Endothelial cell (in vitro differentiated cells): ENCODE data around the gene KCNJ18. TPM values are rescaled to one million over a fixed set of nuclear protein-coding genes. Genes with fewer than 3 reads are reported as not detected.
A peak's percentile ranks its signal among the peaks of the same experiment; 100 is the strongest.
"Not testable (repeated sequence)": the region's sequence is repeated elsewhere in the genome, so short reads cannot be mapped to it uniquely, and the experiment has no call there.

Source experiments
- DNase-seq: peaks from one replicate; pipeline ENCODE4 v3.0.0; 2021; ENCODE audit warnings: low spot score
- H3K27ac Mint-ChIP-seq: one replicate; pipeline ENCODE4 v1.8.0; 2021; ENCODE audit warnings: mixed read lengths, inconsistent platforms; ENCODE audit not compliant: unreplicated experiment
- H3K27me3 Mint-ChIP-seq: one replicate; pipeline ENCODE4 v1.8.0; 2021; ENCODE audit warnings: mild to moderate bottlenecking, moderate library complexity, mixed read lengths, inconsistent platforms; ENCODE audit not compliant: unreplicated experiment
- H3K36me3 Mint-ChIP-seq: one replicate; pipeline ENCODE4 v1.8.0; 2021; ENCODE audit warnings: mild to moderate bottlenecking, low read depth, mixed read lengths, inconsistent platforms; ENCODE audit not compliant: unreplicated experiment
- H3K4me1 Mint-ChIP-seq: one replicate; pipeline ENCODE4 v1.8.0; 2021; ENCODE audit warnings: mild to moderate bottlenecking, mixed read lengths, inconsistent platforms; ENCODE audit not compliant: unreplicated experiment
- H3K4me3 Mint-ChIP-seq: one replicate; pipeline ENCODE4 v1.8.0; 2021; ENCODE audit warnings: mild to moderate bottlenecking, mixed read lengths, inconsistent platforms; ENCODE audit not compliant: unreplicated experiment
- H3K9me3 Mint-ChIP-seq: one replicate; pipeline ENCODE4 v1.8.0; 2021; ENCODE audit warnings: mixed read lengths, inconsistent platforms; ENCODE audit not compliant: unreplicated experiment
- total RNA-seq: library from RNA; stranded (reverse); fragmentation: NEBNext Ultra II Directional; extraction: Animal tissue kit (Norgen Biotek cat#: 25700); gene quantifications from one replicate; pipeline ENCODE4 v1.2.1, GENCODE V29; 2021; ENCODE audit not compliant: unreplicated experiment

The KCNJ18 gene
- total RNA-seq, 1 donor from 2014 or later = not detected

DNA sequence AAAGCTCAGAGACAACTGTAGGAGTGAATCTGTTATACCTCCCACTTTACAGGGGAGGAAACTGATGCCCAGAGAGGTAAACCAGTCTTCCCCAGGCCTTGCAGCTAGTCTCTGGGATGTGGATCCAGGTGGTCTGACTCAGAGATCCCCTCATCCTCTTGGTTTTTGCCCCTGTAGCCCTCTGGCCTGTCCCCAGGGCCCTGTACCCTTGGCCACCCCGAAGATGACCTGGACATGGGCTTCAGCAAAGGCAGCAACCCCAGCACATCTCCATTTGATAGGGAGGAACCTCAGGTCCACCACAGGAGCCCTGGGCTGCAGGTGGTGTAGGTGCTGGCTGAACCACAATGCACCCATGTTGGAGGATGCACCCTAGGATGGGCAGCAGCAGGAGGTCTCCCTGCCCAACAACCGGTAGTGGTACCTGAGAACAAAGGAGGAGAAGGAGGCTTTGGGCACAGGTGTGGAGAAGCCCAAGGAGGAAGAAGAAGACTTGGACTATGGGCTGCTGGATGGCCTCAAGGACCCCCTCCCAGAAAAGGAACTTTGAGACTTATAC lies 26.3 kb upstream of the KCNJ18 start:
- Mint-ChIP-seq H3K9me3 (peaks cover 30% of the 10 kb centered on the region), H3K36me3 (peaks cover 19% of the 10 kb centered on the region), H3K27me3 (peaks cover 22% of the 10 kb centered on the region)
- DNase-seq, H3K27ac Mint-ChIP-seq, H3K4me3 Mint-ChIP-seq, H3K4me1 Mint-ChIP-seq: not testable (repeated sequence)

DNA sequence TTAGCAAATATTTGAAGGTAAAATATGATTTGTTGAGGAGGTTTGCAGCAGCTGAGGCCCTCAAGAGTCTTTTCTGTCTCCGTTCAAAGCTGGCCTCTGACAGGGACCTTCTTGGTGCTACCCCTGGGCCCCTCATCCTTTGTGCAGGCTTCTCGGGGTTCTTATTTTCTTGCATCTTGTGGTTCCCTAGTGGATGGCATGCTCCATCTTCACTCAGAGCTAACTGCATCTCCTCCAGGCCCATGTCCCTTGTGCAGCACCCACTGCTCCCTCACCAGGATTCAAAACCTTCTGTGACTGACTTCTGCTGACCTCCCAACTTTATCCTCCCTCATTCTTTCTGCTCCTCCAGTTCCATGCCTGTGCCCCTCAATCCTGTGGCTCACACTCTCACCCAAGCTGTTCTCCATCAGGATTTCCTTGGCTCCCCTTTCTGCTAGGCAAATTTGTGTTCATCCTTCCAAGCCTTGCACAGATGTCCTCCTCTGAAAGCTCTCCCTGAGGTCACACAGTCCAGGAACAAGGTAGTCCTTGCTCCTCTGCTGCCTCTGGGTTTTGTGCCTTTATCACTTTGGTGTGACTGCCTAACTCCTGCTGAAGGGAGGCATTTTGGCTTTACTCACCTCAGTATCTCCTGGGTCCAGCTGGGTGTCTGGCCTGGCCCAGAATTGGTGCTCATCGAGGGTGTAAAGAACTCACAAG lies 25.5 kb upstream of the KCNJ18 start:
- Mint-ChIP-seq H3K4me3 (peak overlapping the region; percentile 1), H3K36me3 (peaks cover 21% of the 10 kb centered on the region), H3K9me3 (peaks cover 35% of the 10 kb centered on the region), H3K27me3 (peaks cover 24% of the 10 kb centered on the region)
- not testable (repeated sequence) for H3K4me1 Mint-ChIP-seq, H3K27ac Mint-ChIP-seq, DNase-seq

DNA sequence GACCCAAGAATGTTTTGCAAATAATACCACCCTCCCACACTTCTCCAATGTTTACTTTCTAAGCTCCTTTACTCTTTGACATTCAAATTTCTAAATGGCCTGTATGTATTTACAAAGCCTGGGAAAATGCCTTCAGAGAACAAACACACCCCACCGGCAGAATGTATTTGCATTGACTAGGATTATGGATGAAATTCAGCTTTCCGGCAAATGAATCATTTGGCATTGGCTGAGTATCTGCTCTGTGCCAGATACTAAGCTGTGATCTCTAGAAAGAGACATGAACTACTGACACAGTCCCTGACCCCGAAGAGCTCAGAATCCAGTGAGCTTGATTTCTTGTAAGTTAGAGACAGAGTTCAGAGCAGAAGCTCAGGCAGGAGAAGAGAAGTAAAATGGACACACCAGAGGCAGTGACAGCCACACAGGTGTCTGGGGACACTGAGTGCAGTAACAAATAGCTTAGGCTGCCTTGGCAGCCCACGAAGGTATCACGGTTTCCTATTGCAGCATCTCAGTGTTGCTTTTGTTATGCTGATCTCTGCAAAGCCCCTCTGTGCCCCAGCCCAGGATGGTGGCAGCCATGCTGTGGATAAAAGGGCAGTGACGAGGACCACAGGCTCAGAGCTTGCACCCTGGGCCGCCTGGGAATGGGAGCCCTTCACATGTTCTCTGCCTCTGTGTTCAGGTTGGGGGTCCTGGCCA lies 24.8 kb upstream of the KCNJ18 start:
- H3K27ac Mint-ChIP-seq, DNase-seq, H3K4me3 Mint-ChIP-seq, H3K4me1 Mint-ChIP-seq: not testable (repeated sequence)
- peaks cover 24% of the 10 kb centered on the region for H3K27me3 Mint-ChIP-seq
- peaks cover 21% of the 10 kb centered on the region for H3K36me3 Mint-ChIP-seq
- peaks cover 36% of the 10 kb centered on the region for H3K9me3 Mint-ChIP-seq

DNA sequence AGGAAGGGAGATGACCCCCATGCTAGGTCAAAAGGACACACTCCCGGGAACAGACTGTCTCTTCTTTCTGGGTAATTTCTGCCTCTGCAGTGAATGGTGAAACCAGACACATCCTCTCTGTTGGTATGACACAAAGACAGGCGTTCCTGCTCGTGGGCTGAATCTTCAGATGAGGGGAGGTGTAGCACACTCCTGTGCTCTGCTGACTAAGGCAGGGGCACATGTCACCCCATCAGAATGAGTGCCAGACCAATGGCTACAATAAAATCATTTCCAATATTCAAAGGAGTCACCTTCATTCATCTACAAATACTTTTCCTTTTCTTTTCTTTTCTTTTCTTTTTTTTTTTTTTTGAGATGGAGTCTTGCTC lies 24.2 kb upstream of the KCNJ18 start:
- not testable (repeated sequence) for H3K4me3 Mint-ChIP-seq, DNase-seq, H3K4me1 Mint-ChIP-seq, H3K27ac Mint-ChIP-seq
- H3K36me3 Mint-ChIP-seq = peaks cover 21% of the 10 kb centered on the region
- peaks cover 24% of the 10 kb centered on the region for H3K27me3 Mint-ChIP-seq
- H3K9me3 Mint-ChIP-seq = peaks cover 38% of the 10 kb centered on the region

GRCh38 chr17:21668746-21669508 lies 23.4 kb upstream of the KCNJ18 start:
- H3K27ac Mint-ChIP-seq = not testable (repeated sequence)
- H3K9me3 Mint-ChIP-seq = peaks cover 42% of the 10 kb centered on the region

GRCh38 chr17:21669616-21670360 lies 22.5 kb upstream of the KCNJ18 start:
- H3K9me3 Mint-ChIP-seq = peaks cover 47% of the 10 kb centered on the region
- H3K36me3 Mint-ChIP-seq = peaks cover 23% of the 10 kb centered on the region
- not testable (repeated sequence) for DNase-seq, H3K4me1 Mint-ChIP-seq, H3K4me3 Mint-ChIP-seq, H3K27ac Mint-ChIP-seq
- peaks cover 24% of the 10 kb centered on the region for H3K27me3 Mint-ChIP-seq

More at GRCh38 chr17:21668746-21669508, 23.4 kb upstream of the KCNJ18 start:
- peaks cover 21% of the 10 kb centered on the region for H3K27me3 Mint-ChIP-seq
- not testable (repeated sequence) for DNase-seq, H3K4me1 Mint-ChIP-seq, H3K4me3 Mint-ChIP-seq
- peaks cover 24% of the 10 kb centered on the region for H3K36me3 Mint-ChIP-seq

GRCh38 chr17:21670361-21671155 lies 21.8 kb upstream of the KCNJ18 start:
- H3K4me3 Mint-ChIP-seq, H3K4me1 Mint-ChIP-seq, DNase-seq, H3K27ac Mint-ChIP-seq: not testable (repeated sequence)
- Mint-ChIP-seq H3K36me3 (peaks cover 27% of the 10 kb centered on the region), H3K9me3 (peaks cover 46% of the 10 kb centered on the region), H3K27me3 (peaks cover 29% of the 10 kb centered on the region)

DNA sequence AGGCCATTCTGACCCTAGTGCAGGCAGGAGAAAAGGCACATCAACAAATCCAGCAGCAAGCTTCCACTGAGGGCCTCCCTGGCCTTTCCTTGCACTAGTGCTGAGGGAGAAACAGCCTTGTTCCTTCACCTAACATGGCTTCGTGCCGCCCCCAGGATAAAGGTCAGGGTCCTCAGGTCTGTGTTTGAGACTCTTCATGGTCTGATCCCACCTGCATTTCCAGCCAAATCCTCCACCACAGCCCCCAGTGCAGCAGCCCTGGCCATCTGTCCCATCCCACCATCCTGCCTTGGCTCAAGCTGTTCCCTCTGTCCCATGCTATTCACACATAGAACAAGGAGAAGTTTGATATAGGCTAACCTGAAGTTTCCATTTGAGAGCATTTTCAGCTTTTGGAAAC lies 20.9 kb upstream of the KCNJ18 start:
- peak overlapping the region; percentile 76 for H3K27ac Mint-ChIP-seq
- not testable (repeated sequence) for H3K4me3 Mint-ChIP-seq, DNase-seq, H3K4me1 Mint-ChIP-seq
- H3K36me3 Mint-ChIP-seq = peaks cover 29% of the 10 kb centered on the region
- peaks cover 33% of the 10 kb centered on the region for H3K27me3 Mint-ChIP-seq
- H3K9me3 Mint-ChIP-seq = peaks cover 47% of the 10 kb centered on the region

- peaks cover 30% of the 10 kb centered on the region for H3K27me3 Mint-ChIP-seq
- H3K9me3 Mint-ChIP-seq = peaks cover 47% of the 10 kb centered on the region
- not testable (repeated sequence) for H3K4me1 Mint-ChIP-seq, H3K4me3 Mint-ChIP-seq, DNase-seq
- peaks cover 29% of the 10 kb centered on the region for H3K36me3 Mint-ChIP-seq
- H3K27ac Mint-ChIP-seq = peak overlapping the region; percentile 76
Observed at GRCh38 chr17:21671871-21672270, 20.5 kb upstream of the KCNJ18 start.

- DNase-seq, H3K27ac Mint-ChIP-seq: not testable (repeated sequence)
- Mint-ChIP-seq H3K4me1 (peaks cover 14% of the 10 kb centered on the region), H3K27me3 (peaks cover 37% of the 10 kb centered on the region), H3K4me3 (peak overlapping the region; percentile 34), H3K36me3 (peaks cover 38% of the 10 kb centered on the region), H3K9me3 (peaks cover 55% of the 10 kb centered on the region)
Observed at GRCh38 chr17:21673451-21674241, 18.7 kb upstream of the KCNJ18 start.
